SK-N-SH (cell line): ENCODE data around the gene CAPN9. TPM values are rescaled to one million over a fixed set of nuclear protein-coding genes. Genes with fewer than 3 reads are reported as not detected.

Experiments used
- CTCF ChIA-PET: fragments of 300-600, 350-600 bp; formaldehyde crosslinking; extraction: SDS; loops from one replicate; lab custom pipeline; 2021; lab: Yijun Ruan, JAX
- POLR2A ChIA-PET: fragments of 350-600 bp; sonication (Branson Sonifier 250); formaldehyde crosslinking; extraction: SDS; loops from one replicate; lab custom pipeline; 2020; ENCODE audit warnings: antibody characterized with exemption, inconsistent platforms; lab: Yijun Ruan, JAX
- DNase-seq: peaks from one replicate; pipeline ENCODE4 v3.0.0; 2012
- H2AFZ ChIP-seq: fragments of 200-600 bp; sonication (generic); 2 replicates; pipeline ENCODE4 v1.8.1; 2016; ENCODE audit warnings: antibody characterized with exemption, mild to moderate bottlenecking, low read depth
- H3F3A ChIP-seq: fragments of 200-600 bp; sonication (generic); replicated peaks from 2 replicates; pipeline ENCODE3; 2016; ENCODE audit warnings: antibody characterized with exemption, mild to moderate bottlenecking; ENCODE audit not compliant: insufficient read depth
- H3K27ac ChIP-seq, 2 experiments: fragments of 200-500 bp in 1 of 2; fragments of 200-600 bp in 1 of 2; sonication (Bioruptor generic) in 1 of 2; sonication (generic), shearing (Covaris generic) in 1 of 2; 2 replicates each; pipeline versions ENCODE4 v1.5.1 to v1.6.1; 2014 to 2016; ENCODE audit warnings: low read depth in 2 of 2, inconsistent platforms in 1 of 2, low read length in 1 of 2, mild to moderate bottlenecking in 1 of 2, mixed read lengths in 1 of 2
- H3K27me3 ChIP-seq: fragments of 200-600 bp; sonication (generic), shearing (Covaris generic); 2 replicates; pipeline ENCODE4 v1.6.1; 2016; ENCODE audit warnings: mixed run types; ENCODE audit not compliant: insufficient read depth
- H3K36me3 ChIP-seq, 2 experiments: fragments of 200-500 bp in 1 of 2; fragments of 200-600 bp in 1 of 2; sonication (Bioruptor generic) in 1 of 2; sonication (generic) in 1 of 2; replicated peaks in 1 of 2; 2 replicates each; pipeline versions ENCODE3 to v1.5.1; 2014 to 2016; ENCODE audit warnings: low read length in 1 of 2, mild to moderate bottlenecking in 1 of 2; ENCODE audit not compliant: insufficient read depth in 2 of 2, control insufficient read depth in 1 of 2
- H3K4me1 ChIP-seq, 2 experiments: fragments of 200-500 bp in 1 of 2; fragments of 200-600 bp in 1 of 2; sonication (Bioruptor generic) in 1 of 2; sonication (generic), shearing (Covaris generic) in 1 of 2; 2 replicates each; pipeline versions ENCODE4 v1.5.1 to v1.6.1; 2014 to 2016; ENCODE audit warnings: low read depth in 1 of 2, low read length in 1 of 2, mixed run types in 1 of 2; ENCODE audit not compliant: insufficient read depth in 2 of 2, control insufficient read depth in 1 of 2
- H3K4me2 ChIP-seq: fragments of 200-600 bp; sonication (generic), shearing (Covaris generic); 2 replicates; pipeline ENCODE4 v1.6.1; 2017; ENCODE audit warnings: mixed run types
- H3K4me3 ChIP-seq, 2 experiments: fragments of 200-500 bp in 1 of 2; fragments of 200-600 bp in 1 of 2; sonication (Bioruptor generic) in 1 of 2; sonication (generic), shearing (Covaris generic) in 1 of 2; 2 replicates each; pipeline versions ENCODE4 v1.5.1 to v1.8.1; 2014 to 2016; ENCODE audit warnings: low read depth in 2 of 2, inconsistent platforms in 1 of 2, low read length in 1 of 2, mild to moderate bottlenecking in 1 of 2, mixed read lengths in 1 of 2, moderate library complexity in 1 of 2
- H3K79me2 ChIP-seq: fragments of 200-600 bp; sonication (generic); 2 replicates; pipeline ENCODE4 v1.8.1; 2017; ENCODE audit warnings: mild to moderate bottlenecking; ENCODE audit not compliant: insufficient read depth
- H3K9ac ChIP-seq: fragments of 200-600 bp; sonication (generic); 2 replicates; pipeline ENCODE4 v1.6.1; 2017; ENCODE audit warnings: mixed run types
- H3K9me2 ChIP-seq: fragments of 200-600 bp; sonication (generic); 2 replicates; pipeline ENCODE4 v1.6.1; 2017; ENCODE audit warnings: mixed run types
- H3K9me3 ChIP-seq: fragments of 200-600 bp; sonication (generic); 2 replicates; pipeline ENCODE4 v1.6.1; 2017; ENCODE audit warnings: mixed run types, mild to moderate bottlenecking, moderate library complexity
- H4K20me1 ChIP-seq: fragments of 200-600 bp; sonication (generic); 2 replicates; pipeline ENCODE4 v1.6.1; 2017; ENCODE audit warnings: mild to moderate bottlenecking, mixed run types; ENCODE audit not compliant: insufficient read depth
- CHD2 ChIP-seq: fragments of 150-350 bp; IDR thresholded peaks from 2 replicates; pipeline ENCODE4 v1.6.1; 2018; ENCODE audit warnings: low read length; ENCODE audit not compliant: partially characterized antibody
- CTCF ChIP-seq: fragments of 200-600 bp; sonication (generic); IDR thresholded peaks from 2 replicates; pipeline ENCODE4 v1.6.1; 2017; ENCODE audit warnings: antibody characterized with exemption, mild to moderate bottlenecking, moderate library complexity
- EP300 ChIP-seq, 2 experiments: IDR thresholded peaks; 2 replicates each; pipeline versions ENCODE4 v1.4.0 to v1.6.1; 2012; ENCODE audit warnings: borderline replicate concordance in 1 of 2, low read depth in 1 of 2, low read length in 1 of 2
- EZH2phosphoT487 ChIP-seq: fragments of 200-600 bp; sonication (generic); IDR thresholded peaks from 2 replicates; pipeline ENCODE4 v1.6.1; 2017; ENCODE audit warnings: low read depth, mixed run types, mild to moderate bottlenecking, antibody characterized with exemption, moderate library complexity, borderline replicate concordance
- FOXJ3 ChIP-seq: sonication (generic); formaldehyde crosslinking; IDR thresholded peaks from 2 replicates; pipeline ENCODE4 v1.5.1; 2020; ENCODE audit warnings: mild to moderate bottlenecking, missing genetic modification reagents
- GATA2 ChIP-seq: sonication (generic); formaldehyde crosslinking; IDR thresholded peaks from 2 replicates; pipeline ENCODE4 v1.5.0; 2020; ENCODE audit warnings: mild to moderate bottlenecking, missing genetic modification reagents
- MXI1 ChIP-seq: IDR thresholded peaks from 2 replicates; pipeline ENCODE4 v1.6.1; 2012; ENCODE audit warnings: mild to moderate bottlenecking, low read depth, low read length, improper control_type of control experiment
- NFIC ChIP-seq: IDR thresholded peaks from 2 replicates; pipeline ENCODE4 v1.4.0; 2012; ENCODE audit warnings: borderline replicate concordance
- RCOR1 ChIP-seq: fragments of 150-350 bp; IDR thresholded peaks from 2 replicates; pipeline ENCODE4 v1.6.1; 2017; ENCODE audit warnings: antibody characterized with exemption, low read length
- SMC3 ChIP-seq: IDR thresholded peaks from 2 replicates; pipeline ENCODE4 v1.6.1; 2012; ENCODE audit warnings: low read depth, low read length, improper control_type of control experiment
- USF2 ChIP-seq: fragments of 150-350 bp; IDR thresholded peaks from 2 replicates; pipeline ENCODE4 v1.6.1; 2017; ENCODE audit warnings: antibody characterized with exemption, low read length, low read depth, borderline replicate concordance
- ZBTB33 ChIP-seq: IDR thresholded peaks from 2 replicates; pipeline ENCODE4 v1.4.0; 2012; ENCODE audit warnings: low read depth, borderline replicate concordance
- WGBS: methylation state at CpG from one replicate; pipeline ENCODE4 v1.1.6; 2017; ENCODE audit warnings: low lambda C conversion rate; 5-methylcytosine and 5-hydroxymethylcytosine counted together
- polyA plus RNA-seq, 3 experiments: library from polyadenylated mRNA; depleted of rRNA; stranded (reverse); fragments of >200 nt; gene quantifications; 2 replicates each; pipeline ENCODE4 v1.2.3, GENCODE V29; 2012

The CAPN9 gene
- polyA plus RNA-seq, 1 of the 3 experiments (the other 2 are of a cell fraction) = not detected

DNA sequence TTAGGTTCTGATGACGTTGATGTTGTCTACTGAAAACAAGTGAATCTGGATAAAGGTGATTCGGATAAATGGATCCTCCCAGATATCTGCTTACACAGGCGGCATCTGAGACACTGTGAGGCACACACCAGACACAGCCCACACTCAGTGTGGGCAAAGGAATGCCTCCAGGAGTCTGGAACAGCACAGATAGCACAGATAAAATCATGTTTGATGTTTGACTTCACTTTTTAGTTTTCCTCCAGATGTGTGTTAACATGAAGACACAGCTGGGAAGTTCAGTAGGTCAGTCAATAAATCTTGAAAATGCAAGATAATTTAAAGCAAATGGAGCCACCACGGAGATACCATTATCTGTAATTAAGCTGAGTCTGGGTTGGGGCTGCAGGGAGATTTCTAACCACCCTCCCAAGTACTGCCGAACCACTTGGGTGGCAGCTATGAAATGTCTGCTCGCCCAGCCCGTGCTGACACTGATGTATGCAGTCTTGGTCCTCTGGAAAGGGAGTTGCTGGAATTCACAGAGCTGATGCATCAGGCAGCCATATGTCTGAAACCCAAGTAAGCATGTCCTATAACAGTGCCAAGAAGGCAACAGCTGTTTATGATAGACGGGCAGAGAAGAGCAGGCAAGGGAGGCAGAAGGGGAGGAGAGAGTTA is 11.7 kb downstream of the CAPN9 start:
- Histone ChIP-seq H3K9me2 (no peaks in the 10 kb centered on the region), H3K4me3 (no peak overlapping the region), H3K4me1 (peaks cover 0 to 30% of the 10 kb centered on the region in 2 experiments; a peak in 1 of 4 replicates), H4K20me1 (no peaks in the 10 kb centered on the region), H3K79me2 (no peaks in the 10 kb centered on the region), H3K4me2 (no peak overlapping the region), H3K27ac (peak overlapping the region in 1 of 2 experiments; percentile 43; a peak in 2 of 4 replicates), H3K36me3 (no peaks in the 10 kb centered on the region), H3K9me3 (no peaks in the 10 kb centered on the region), H2AFZ (no peak overlapping the region), H3K9ac (no peak overlapping the region), H3K27me3 (peaks cover 14% of the 10 kb centered on the region; the same call in 1 of the 2 replicates), H3F3A (no peaks in the 10 kb centered on the region)
- peak; percentile 74 for DNase-seq
- CTCF ChIA-PET = interaction anchor here (1.3 to 1.5 kb wide), 2 partner anchors 117 to 452 kb away, joined by 3 to 5 read pairs; partner anchors contain the start of gene COG2
- POLR2A ChIA-PET = interaction anchor here (0.7 to 1.0 kb wide), 4 partner anchors 15 to 301 kb away, joined by 3 read pairs; partner anchors contain the start of gene COG2
- TF ChIP-seq ZBTB33 (no peak), SMC3 (no peak), GATA2 (peak; percentile 67), RCOR1 (peak; percentile 70), CTCF (no peak), EZH2phosphoT487 (no peak), EP300 (IDR thresholded peaks at IDR 0.05; ENCODE audit: borderline replicate concordance in 1 of 2, low read depth in 1 of 2, low read length in 1 of 2) (peak in 1 of 2 experiments; percentile 61; a peak in 1 of 4 replicates), NFIC (no peak), FOXJ3 (CRISPR knock-in tag) (peak; percentile 39; the same call in 1 of the 2 replicates)
- 11% methylated on average over 8 of the region's 8 CpGs for WGBS

- TF ChIP-seq MXI1 (0 out of 2 replicates have a peak, but pooled peaks have one; percentile 4), EP300 (IDR thresholded peaks at IDR 0.05; ENCODE audit: borderline replicate concordance in 1 of 2, low read depth in 1 of 2, low read length in 1 of 2) (no peak), CHD2 (no peak), USF2 (no peak)
- TF ChIP-seq, all 33 proteins: peak for 1
- POLR2A ChIA-PET = interaction anchor here (0.8 to 1.0 kb wide), 3 partner anchors 17 to 300 kb away, joined by 3 read pairs; partner anchors contain the start of gene COG2
- H4K20me1 ChIP-seq = no peaks in the 10 kb centered on the region
- H2AFZ ChIP-seq = no peak overlapping the region
- H3K36me3 ChIP-seq = no peaks in the 10 kb centered on the region
- no peak overlapping the region for H3K4me3 ChIP-seq
- WGBS = 57% methylated on average over 7 of the region's 7 CpGs
- H3K27ac ChIP-seq = peak overlapping the region in 1 of 2 experiments; percentile 43; a peak in 2 of 4 replicates
- H3K4me2 ChIP-seq = no peak overlapping the region
- peaks cover 14% of the 10 kb centered on the region; the same call in 1 of the 2 replicates for H3K27me3 ChIP-seq
- no peaks in the 10 kb centered on the region for H3F3A ChIP-seq
- peaks cover 0 to 30% of the 10 kb centered on the region in 2 experiments; a peak in 1 of 4 replicates for H3K4me1 ChIP-seq
- CTCF ChIA-PET = interaction anchor here (1.3 to 2.2 kb wide), 3 partner anchors 12 to 451 kb away, joined by 3 to 9 read pairs (median 5); partner anchors contain the start of gene COG2
- H3K79me2 ChIP-seq = no peaks in the 10 kb centered on the region
- DNase-seq = no peak
- no peaks in the 10 kb centered on the region for H3K9me3 ChIP-seq
- H3K9ac ChIP-seq = no peak overlapping the region
- H3K9me2 ChIP-seq = no peaks in the 10 kb centered on the region
Observed at GRCh38 chr1:230759369-230760065, 12.3 kb downstream of the CAPN9 start.
